T-helper 17 cell (primary cell): ENCODE results near the gene HCLS1. TPM values are rescaled to one million over a fixed set of nuclear protein-coding genes. Genes with fewer than 3 reads are reported as not detected.
A peak's percentile ranks its signal among the peaks of the same experiment; 100 is the strongest.

ENCODE experiments used
- ATAC-seq: fragments of 150-1000 bp; cut with Tn5 transposase; 2 replicates; pipeline ENCODE4 v1.10.0; 2021; ENCODE audit warnings: mild to moderate bottlenecking, moderate library complexity
- DNase-seq, 3 donors: peaks; one replicate each; pipeline versions ENCODE4 v3.0.0 to v3.0.0-alpha.2; 2020 to 2021
- H3K9me3 ChIP-seq: one replicate; pipeline ENCODE4 v1.7.0; 2013; ENCODE audit warnings: low read length, mild to moderate bottlenecking; ENCODE audit not compliant: control insufficient read depth, poor library complexity, severe bottlenecking
- H3K27ac Mint-ChIP-seq: one replicate; pipeline ENCODE4 v1.8.0; 2022; ENCODE audit warnings: mild to moderate bottlenecking, moderate library complexity, mixed read lengths
- H3K27me3 Mint-ChIP-seq: one replicate; pipeline ENCODE4 v1.8.0; 2022; ENCODE audit warnings: mixed read lengths
- H3K36me3 Mint-ChIP-seq: one replicate; pipeline ENCODE4 v1.8.0; 2022; ENCODE audit warnings: low read depth, mixed read lengths
- H3K4me1 Mint-ChIP-seq: one replicate; pipeline ENCODE4 v1.8.0; 2022; ENCODE audit warnings: mild to moderate bottlenecking, mixed read lengths
- H3K4me3 Mint-ChIP-seq: one replicate; pipeline ENCODE4 v1.8.0; 2022; ENCODE audit warnings: mild to moderate bottlenecking, moderate library complexity, mixed read lengths
- total RNA-seq, 4 donors: library from RNA in 2 of 4; stranded (reverse) in 2 of 4; gene quantifications; one replicate each; pipeline ENCODE4 v1.2.3 and lab custom pipeline; 2022 to 2026

The HCLS1 gene
- total RNA-seq, 2 donors from 2014 or later, result 277 to 292 TPM

DNA sequence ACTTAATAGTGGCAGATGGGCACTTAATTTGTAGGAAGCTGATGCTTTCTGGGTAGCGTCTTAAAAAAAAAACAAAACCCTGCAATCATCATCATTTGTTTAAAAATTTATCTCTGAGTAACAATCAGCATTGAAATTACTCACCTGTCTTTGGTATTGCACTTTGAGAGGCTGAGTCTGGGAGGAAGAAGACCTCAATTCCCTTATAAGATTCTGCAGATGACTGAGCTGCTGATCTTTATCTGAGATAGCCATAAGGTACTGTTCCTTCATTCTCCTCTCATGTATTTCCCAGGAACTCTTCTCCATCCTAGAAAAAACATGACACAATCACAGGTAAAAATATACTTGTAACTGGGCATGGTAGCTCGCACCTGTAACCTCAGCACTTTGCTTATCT lies 16.4 kb upstream of the HCLS1 start:
- no peak overlapping the region for H3K4me3 Mint-ChIP-seq
- DNase-seq, result no peak
- H3K27ac Mint-ChIP-seq, result no peak overlapping the region
- H3K27me3 Mint-ChIP-seq, result no peaks in the 10 kb centered on the region
- H3K9me3 ChIP-seq, result no peaks in the 10 kb centered on the region
- H3K4me1 Mint-ChIP-seq, result peaks cover 3% of the 10 kb centered on the region
- no peak for ATAC-seq
- peaks cover 9% of the 10 kb centered on the region for H3K36me3 Mint-ChIP-seq

DNA sequence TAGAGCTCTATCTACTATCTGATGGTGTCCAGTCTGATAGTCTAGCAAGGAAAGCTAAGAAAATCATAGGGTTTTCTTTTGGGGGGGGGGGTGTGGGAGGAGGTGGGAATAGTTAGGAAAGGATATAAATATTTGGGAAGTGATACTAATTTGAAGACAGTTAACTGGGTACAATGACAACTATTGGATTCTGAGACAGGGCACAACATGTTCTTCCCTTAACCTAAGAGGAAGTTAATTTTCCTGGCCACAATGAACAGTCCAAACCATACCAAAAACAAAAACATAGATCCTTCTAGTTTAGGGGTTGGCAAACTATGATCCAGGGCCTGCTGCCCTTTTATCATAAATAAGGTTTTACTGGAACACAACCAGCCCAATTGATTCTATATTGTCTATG lies 10.0 kb upstream of the HCLS1 start:
- peaks cover 3% of the 10 kb centered on the region for H3K4me1 Mint-ChIP-seq
- peaks cover 17% of the 10 kb centered on the region for H3K36me3 Mint-ChIP-seq
- no peak overlapping the region for H3K27ac Mint-ChIP-seq
- no peaks in the 10 kb centered on the region for H3K27me3 Mint-ChIP-seq
- DNase-seq (no peak), ATAC-seq (no peak)
- H3K9me3 ChIP-seq, result no peaks in the 10 kb centered on the region
- H3K4me3 Mint-ChIP-seq, result no peak overlapping the region

DNA sequence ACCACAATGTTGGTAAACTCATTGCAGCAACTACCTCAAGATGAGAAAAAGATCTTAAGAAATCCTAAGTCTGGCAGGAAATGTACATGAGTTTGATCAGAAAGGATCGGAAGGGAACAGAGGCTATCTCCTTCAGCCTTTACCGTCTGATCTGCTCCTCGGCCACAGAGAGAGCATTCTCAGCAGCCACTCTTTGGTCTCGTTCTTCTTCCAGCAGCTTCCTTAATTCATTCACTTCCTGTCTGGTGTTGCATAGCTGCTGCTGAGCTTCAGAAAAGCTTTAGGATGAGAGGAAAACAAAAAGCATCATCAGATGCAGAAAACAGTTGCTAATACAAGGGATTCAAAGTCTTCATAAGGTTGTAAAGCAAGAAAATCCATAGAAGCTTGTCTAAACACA lies 6.6 kb upstream of the HCLS1 start:
- DNase-seq, result no peak
- ATAC-seq, result no peak
- Mint-ChIP-seq H3K27me3 (no peaks in the 10 kb centered on the region), H3K27ac (peak overlapping the region; percentile 32), H3K36me3 (peaks cover 17% of the 10 kb centered on the region), H3K4me1 (peaks cover 3% of the 10 kb centered on the region), H3K4me3 (no peak overlapping the region)
- H3K9me3 ChIP-seq, result no peaks in the 10 kb centered on the region

DNA sequence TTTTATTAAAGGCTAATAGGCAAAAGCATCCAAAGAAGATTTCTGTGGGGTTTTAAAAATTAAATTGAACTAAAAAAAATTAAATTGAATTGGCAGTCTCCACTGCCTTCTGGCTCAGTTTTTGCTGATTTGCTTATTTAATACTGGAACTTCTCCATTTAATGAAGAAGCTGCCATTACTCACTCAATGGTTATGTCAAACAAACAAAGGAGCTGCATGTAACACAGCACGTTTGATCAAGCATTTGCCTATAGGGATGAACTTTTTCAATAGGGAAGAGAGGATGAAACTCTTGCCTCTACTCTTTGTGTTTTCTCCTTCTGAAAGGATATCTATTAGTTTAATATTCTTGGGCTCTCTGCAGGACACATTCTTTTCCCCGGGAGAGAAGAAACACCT lies 4.8 kb upstream of the HCLS1 start:
- peaks cover 12% of the 10 kb centered on the region for H3K36me3 Mint-ChIP-seq
- no peak for DNase-seq
- H3K4me3 Mint-ChIP-seq, result no peak overlapping the region
- H3K4me1 Mint-ChIP-seq, result peaks cover 12% of the 10 kb centered on the region
- no peaks in the 10 kb centered on the region for H3K27me3 Mint-ChIP-seq
- no peaks in the 10 kb centered on the region for H3K9me3 ChIP-seq
- no peak overlapping the region for H3K27ac Mint-ChIP-seq
- no peak for ATAC-seq

DNA sequence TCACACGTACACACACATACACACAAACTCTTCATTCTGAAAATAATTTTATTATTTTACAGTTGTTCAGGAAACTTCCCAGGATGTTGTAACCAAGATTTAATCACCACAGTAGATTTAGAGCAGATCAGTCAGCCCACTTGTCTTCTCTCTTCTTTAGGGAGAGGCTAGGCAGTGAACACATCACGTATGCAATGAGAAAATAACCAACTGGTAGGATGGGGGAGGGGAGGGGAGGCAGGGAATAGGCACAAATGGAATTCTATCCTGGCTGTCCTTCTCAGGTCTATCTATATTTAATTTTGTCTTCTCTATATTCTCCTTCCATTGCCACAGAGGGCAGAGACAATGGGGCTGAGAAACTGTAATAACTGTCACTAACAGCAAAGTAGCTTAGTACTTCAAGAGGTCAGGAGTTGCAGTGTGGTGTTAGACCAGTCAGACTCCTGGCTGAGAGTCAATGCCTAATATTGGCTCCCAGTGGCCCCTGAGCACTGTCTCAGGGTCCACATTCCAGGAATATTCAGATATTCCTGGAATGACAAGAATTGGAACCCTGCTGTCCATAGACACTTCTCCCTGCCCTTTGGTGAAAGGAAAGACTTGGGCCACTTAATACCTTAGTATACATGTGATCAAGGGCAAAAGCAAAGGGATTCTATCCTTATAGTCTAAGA lies 2.6 kb upstream of the HCLS1 start:
- peaks cover 31% of the 10 kb centered on the region for H3K4me1 Mint-ChIP-seq
- peaks cover 10% of the 10 kb centered on the region for H3K36me3 Mint-ChIP-seq
- H3K4me3 Mint-ChIP-seq, result no peak overlapping the region
- DNase-seq, result no peak
- no peak for ATAC-seq
- no peaks in the 10 kb centered on the region for H3K27me3 Mint-ChIP-seq
- H3K27ac Mint-ChIP-seq, result peak overlapping the region; percentile 47
- no peaks in the 10 kb centered on the region for H3K9me3 ChIP-seq

DNA sequence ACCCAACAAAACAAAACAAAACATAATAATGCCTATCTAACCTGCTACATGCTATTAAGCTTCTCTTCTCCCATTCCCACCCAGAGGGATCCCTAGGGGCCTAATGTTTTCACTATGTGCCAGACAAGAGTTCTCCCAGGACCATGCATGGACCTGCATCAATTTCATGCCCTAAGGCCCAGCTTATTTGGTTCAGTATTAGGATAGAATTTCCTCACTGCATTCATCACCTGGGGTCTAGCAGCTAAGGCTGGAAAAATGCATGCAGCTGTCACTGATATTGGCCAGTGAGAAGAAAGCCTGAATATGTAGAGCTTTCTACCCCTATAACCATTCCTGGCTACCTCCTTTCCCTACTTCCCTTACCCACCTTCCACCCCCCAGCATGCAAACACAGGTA lies 2.0 kb upstream of the HCLS1 start:
- Mint-ChIP-seq H3K4me1 (peaks cover 37% of the 10 kb centered on the region), H3K36me3 (peaks cover 10% of the 10 kb centered on the region), H3K4me3 (no peak overlapping the region), H3K27me3 (no peaks in the 10 kb centered on the region), H3K27ac (peak overlapping the region; percentile 47)
- H3K9me3 ChIP-seq, result no peaks in the 10 kb centered on the region
- DNase-seq, result no peak
- ATAC-seq, result no peak

DNA sequence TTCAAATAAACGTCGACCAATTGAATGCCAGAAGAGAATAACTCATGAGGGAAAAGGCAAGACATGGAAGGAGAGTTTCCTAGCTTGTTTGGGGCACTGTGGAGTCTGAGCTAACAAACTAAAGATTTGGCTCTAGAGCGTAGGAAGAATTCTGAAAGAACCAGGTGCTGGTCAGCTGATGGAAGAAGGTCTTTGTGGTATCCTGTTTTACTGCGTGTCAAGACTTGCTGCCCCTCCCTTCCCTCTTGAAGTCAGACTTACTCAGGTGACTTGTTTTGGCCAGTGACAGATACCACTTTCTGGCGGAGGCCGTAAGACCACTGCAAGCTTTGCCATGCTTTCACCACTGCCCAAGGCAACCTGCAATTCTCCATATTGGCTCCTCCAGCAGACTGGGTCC lies 673 bp upstream of the HCLS1 start:
- H3K9me3 ChIP-seq, result no peaks in the 10 kb centered on the region
- peaks cover 16% of the 10 kb centered on the region for H3K36me3 Mint-ChIP-seq
- no peak overlapping the region for H3K4me3 Mint-ChIP-seq
- no peak for DNase-seq
- H3K27ac Mint-ChIP-seq, result peak overlapping the region; percentile 99
- H3K27me3 Mint-ChIP-seq, result no peaks in the 10 kb centered on the region
- peaks cover 49% of the 10 kb centered on the region for H3K4me1 Mint-ChIP-seq
- no peak for ATAC-seq

DNA sequence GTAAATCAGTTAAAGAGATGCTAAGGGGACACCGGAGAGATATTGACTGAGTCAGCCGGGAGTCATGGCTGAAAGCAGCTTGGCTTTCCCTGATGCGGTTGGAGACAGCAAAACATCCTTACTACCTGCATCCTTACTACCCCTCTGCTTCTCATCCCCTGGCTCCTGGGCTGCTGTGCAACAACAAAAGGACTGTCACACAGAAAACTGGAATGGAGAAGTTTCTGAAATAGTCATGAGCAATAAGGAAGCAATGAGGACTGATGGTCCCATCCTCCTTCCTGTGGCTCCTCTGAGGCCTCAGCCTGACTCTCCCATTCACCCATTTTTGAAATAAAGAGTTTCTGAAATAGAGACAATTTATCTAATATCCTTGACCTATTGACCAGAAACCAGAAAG lies 1.1 kb downstream of the HCLS1 start:
- no peak for DNase-seq
- Mint-ChIP-seq H3K4me1 (peaks cover 58% of the 10 kb centered on the region), H3K27ac (peak overlapping the region; percentile 99), H3K36me3 (peaks cover 11% of the 10 kb centered on the region), H3K27me3 (no peaks in the 10 kb centered on the region), H3K4me3 (peak overlapping the region; percentile 96)
- H3K9me3 ChIP-seq, result no peaks in the 10 kb centered on the region
- ATAC-seq, result no peak

DNA sequence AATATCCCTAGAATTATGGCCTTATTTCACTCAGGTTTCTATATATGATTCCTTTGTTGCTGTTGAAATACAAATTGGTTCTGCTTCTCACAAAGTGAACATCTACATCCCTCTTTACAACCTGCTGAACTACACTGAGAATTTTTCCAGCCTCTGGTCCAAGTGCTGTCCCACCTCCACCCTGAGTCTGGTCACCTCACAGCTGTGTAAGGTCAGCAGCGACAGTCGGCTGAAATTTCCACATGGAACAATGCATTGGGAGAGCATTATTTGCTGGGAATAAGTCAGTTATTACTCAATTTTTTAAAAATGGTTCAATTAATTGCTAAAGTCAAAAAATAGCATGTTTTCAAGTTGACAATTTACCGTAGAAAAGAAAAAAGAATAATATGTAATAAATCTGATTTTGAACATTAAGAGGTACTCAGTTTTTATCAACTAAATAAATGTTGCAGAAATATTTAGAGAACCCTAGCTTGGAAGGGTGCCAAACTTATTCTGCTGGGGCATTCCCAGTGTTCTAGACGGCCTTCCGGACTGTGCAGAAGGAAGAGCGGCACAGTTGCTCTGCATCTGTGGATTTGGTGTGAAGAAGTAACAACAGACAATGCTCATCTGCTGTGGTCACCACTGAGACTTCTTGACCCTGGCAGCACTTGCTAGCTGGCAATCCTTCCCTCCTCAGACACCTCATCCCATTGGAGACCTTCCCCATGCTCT lies 1.8 kb downstream of the HCLS1 start:
- Mint-ChIP-seq H3K4me3 (peak overlapping the region; percentile 96), H3K4me1 (peaks cover 61% of the 10 kb centered on the region), H3K36me3 (peaks cover 10% of the 10 kb centered on the region), H3K27me3 (no peaks in the 10 kb centered on the region), H3K27ac (peak overlapping the region; percentile 99)
- no peaks in the 10 kb centered on the region for H3K9me3 ChIP-seq
- DNase-seq (no peak), ATAC-seq (no peak)

DNA sequence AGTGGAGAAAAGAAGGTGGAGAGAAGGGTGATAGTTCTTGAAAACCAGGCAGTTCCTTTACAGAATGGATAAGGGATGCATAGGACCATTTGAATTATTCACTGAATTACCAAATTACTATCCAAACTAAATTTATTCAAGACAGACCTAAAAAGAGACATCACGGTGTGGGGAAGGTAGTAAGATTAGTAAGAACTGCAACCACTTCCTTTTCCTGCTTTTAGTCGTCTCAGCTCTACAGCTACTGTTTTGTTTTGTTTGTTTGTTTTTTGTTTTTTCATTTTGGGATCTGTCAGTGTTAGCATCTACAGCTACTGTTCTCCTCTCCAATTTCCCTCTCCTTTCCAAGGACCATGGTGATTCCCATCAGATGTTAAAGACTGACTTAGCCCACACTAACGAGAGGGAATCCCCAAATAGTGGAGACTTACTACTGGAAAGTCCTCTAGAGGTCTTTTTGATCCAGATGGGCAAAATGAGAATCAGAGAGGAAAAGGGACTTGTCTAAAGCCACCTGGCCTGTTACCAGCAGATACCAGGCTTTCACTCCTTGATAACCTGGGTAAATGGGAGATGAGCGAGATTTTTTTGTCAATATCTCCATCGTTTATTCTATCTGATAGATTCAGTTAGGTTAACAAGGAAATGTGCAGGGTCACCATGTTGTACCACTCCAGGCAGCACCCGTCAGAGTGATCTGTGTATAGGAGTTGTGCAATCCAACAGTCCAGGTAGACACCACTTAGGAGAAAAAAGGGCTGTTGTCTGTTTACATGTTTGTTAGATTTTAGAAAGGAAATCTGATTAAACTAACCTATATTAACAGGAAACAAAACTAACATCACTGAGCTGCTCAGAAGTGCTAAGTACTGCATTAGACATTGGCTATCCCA lies 6.0 kb downstream of the HCLS1 start:
- peaks cover 55% of the 10 kb centered on the region for H3K4me1 Mint-ChIP-seq
- H3K9me3 ChIP-seq, result no peaks in the 10 kb centered on the region
- no peaks in the 10 kb centered on the region for H3K27me3 Mint-ChIP-seq
- ATAC-seq (peak; percentile 87), DNase-seq (no peak)
- H3K27ac Mint-ChIP-seq, result peak overlapping the region; percentile 99
- H3K36me3 Mint-ChIP-seq, result peaks cover 10% of the 10 kb centered on the region
- peak overlapping the region; percentile 13 for H3K4me3 Mint-ChIP-seq

DNA sequence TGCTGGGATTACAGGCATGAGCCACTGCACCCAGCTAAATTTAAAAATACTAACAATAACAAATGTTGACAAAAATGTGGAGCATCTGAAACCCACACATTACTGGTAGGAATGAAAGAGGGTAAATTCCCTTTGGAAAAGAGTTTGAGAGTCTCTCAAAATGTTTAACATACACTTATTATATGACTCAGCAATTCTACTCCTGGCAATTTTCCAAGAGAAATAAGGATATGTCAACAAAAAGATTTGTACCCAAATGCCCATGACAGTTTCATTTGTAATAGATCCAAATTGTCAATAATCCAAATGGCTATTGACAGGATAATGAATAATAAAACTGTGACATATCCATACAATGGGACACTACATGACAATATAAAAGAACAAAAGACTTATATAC lies 9.0 kb downstream of the HCLS1 start:
- no peak for ATAC-seq
- Mint-ChIP-seq H3K4me3 (peak overlapping the region; percentile 19), H3K4me1 (peaks cover 33% of the 10 kb centered on the region), H3K27ac (peak overlapping the region; percentile 49), H3K36me3 (peaks cover 4% of the 10 kb centered on the region), H3K27me3 (no peaks in the 10 kb centered on the region)
- no peak for DNase-seq
- no peaks in the 10 kb centered on the region for H3K9me3 ChIP-seq

DNA sequence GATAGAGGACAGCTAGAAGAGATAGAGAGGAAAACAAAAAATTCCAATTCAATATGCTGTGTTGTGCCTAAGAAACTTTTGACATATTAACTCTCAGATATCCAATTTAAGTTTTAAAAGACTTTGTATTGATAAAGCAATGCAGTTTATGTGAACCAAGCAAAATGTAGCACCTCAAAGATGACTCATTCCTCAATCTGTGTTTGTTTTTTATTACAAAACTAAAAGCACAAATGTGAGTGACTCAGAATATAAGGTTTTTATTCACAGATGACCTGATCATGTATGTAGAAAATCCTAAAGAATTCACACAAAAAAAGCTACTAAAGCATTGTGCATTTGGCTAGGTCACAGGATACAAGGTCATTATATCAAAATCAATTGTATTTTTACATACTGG lies 11.1 kb downstream of the HCLS1 start:
- no peak for ATAC-seq
- DNase-seq, result no peak
- Mint-ChIP-seq H3K27ac (peak overlapping the region; percentile 49), H3K27me3 (no peaks in the 10 kb centered on the region), H3K4me1 (peaks cover 24% of the 10 kb centered on the region), H3K36me3 (peaks cover 5% of the 10 kb centered on the region), H3K4me3 (no peak overlapping the region)
- H3K9me3 ChIP-seq, result no peaks in the 10 kb centered on the region

DNA sequence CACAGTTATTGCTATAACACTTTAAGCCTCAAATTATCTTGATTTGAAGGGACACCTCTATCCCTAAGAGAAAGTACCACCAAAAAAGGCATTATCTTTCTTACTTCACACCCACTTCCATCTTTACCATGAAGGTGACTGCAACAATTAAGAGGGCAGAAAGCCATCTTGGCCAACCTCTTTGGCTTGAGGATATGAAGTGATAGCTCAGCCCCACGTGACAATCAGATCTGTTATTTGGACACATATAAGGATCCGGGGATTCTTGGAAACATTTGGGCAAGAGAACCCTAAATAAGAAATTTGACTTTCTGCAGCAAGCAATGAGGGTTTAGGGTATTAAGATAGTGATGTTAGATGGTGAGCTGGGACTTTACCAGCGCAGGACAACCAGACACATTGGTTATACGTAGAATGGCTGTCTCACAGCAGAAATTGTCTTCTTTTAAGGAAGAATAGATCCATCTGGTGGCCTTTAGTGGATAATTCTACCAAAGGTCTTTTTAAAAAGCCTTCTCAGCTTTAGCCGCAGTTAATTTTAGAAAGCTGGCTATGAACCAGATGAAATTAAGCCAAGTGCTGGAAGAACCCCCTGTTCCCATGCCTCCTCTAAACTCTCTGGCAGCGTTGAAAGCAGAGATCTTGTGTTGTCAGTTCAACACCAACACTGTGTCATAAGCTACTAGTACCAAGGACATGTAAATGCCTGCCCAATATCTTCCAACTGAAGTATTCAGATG lies 12.3 kb downstream of the HCLS1 start:
- Mint-ChIP-seq H3K4me1 (peaks cover 20% of the 10 kb centered on the region), H3K36me3 (peaks cover 5% of the 10 kb centered on the region), H3K27ac (no peak overlapping the region), H3K27me3 (no peaks in the 10 kb centered on the region), H3K4me3 (no peak overlapping the region)
- ATAC-seq, result no peak
- H3K9me3 ChIP-seq, result no peaks in the 10 kb centered on the region
- no peak for DNase-seq
